Measurements from ENCODE around the gene PLXNA1. TPM values are rescaled to one million over a fixed set of nuclear protein-coding genes. Genes with fewer than 3 reads are reported as not detected.

PLXNA1 gene
- total RNA-seq, 4 donors from 2014 or later, result 20.8 to 56.7 (median 27.7) TPM

DNA sequence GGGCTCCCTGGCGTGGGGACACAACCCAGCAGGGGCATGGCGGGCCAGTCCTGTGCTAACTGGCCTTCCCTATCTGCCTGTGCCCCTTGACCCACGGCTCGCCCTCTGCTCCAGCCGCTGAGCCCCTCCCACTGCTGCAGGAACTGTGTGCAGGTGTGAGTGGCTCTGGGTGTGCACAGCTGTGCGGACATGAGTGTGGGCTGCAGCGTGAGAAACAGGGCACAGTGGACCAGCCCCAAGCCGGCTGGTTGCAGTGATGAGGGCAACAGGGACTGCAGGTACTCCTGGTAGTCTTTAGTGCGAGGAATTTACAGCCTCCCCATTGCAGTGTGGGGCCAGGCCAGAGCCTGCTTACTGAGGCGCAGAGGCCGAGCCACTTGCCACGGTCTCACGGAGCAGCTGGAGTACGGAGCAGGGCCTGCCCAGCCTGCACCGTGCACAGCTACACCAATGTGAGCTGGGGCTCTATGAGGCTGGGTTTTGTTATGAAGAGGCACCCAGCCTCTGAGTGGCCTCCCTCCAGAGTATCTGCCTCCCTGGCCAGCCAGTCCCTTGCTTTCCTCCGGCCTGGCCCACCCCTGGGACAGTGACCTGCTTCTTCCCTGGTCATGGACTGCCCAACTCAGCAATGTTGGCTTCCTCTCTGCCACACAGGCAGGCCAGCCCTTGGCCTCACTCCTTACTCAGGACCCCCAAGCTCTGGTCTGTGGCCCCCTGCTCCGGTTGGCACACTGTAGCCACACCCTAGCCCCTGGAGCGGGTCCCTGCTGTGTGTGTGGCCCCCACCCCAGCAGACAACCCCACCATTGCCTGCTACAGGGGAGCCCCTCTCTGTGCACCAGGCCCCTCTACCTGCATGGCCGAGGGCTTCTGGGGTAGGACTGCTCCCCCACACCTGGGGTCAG lies 47.8 kb downstream of the PLXNA1 start:
- in situ Hi-C loops (cut with MboI; ENCODE audit: low pct_ligation_motif_present in 1 of 4, low pct_unique_long_range_greater_than_20kb in 1 of 4, low sequenced_read_pairs in 3 of 4), result no loop called here
- DNase-seq, result no peak

DNA sequence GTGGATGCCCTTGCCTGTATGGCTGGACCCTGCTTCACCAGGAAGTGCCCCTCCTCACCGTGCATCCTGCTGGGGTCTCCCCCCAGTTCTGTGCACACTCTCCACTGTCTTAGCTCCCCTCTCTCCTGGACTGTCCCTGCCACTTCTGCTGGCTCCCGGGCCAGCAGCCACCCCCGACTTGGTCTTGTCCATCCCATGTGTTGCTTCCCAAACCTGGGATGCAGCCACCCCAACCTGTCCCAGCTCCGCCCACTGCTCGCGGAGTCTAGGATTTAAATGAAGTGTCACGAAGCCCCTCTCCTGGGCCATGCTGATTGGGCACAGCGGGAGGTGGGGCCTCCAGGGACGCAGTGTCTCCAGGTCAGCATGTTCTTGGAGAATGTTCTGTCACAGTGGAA lies 48.5 kb downstream of the PLXNA1 start:
- H3K27ac ChIP-seq, result no peak overlapping the region
- TF ChIP-seq, protein P1, sequence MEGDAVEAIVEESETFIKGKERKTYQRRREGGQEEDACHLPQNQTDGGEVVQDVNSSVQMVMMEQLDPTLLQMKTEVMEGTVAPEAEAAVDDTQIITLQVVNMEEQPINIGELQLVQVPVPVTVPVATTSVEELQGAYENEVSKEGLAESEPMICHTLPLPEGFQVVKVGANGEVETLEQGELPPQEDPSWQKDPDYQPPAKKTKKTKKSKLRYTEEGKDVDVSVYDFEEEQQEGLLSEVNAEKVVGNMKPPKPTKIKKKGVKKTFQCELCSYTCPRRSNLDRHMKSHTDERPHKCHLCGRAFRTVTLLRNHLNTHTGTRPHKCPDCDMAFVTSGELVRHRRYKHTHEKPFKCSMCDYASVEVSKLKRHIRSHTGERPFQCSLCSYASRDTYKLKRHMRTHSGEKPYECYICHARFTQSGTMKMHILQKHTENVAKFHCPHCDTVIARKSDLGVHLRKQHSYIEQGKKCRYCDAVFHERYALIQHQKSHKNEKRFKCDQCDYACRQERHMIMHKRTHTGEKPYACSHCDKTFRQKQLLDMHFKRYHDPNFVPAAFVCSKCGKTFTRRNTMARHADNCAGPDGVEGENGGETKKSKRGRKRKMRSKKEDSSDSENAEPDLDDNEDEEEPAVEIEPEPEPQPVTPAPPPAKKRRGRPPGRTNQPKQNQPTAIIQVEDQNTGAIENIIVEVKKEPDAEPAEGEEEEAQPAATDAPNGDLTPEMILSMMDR (IDR thresholded peaks at IDR 0.05), result no peak
- TF ChIP-seq POLR2A (IDR thresholded peaks at IDR 0.05) (no peak), EP300 (IDR thresholded peaks at IDR 0.05; ENCODE audit: low read depth) (no peak), POLR2AphosphoS5 (IDR thresholded peaks at IDR 0.05) (no peak)
- no peaks in the 10 kb centered on the region for H3K27me3 ChIP-seq
- in situ Hi-C loops (cut with MboI; ENCODE audit: low pct_ligation_motif_present in 1 of 4, low pct_unique_long_range_greater_than_20kb in 1 of 4, low sequenced_read_pairs in 3 of 4), result no loop called here
- H3K9me3 ChIP-seq, result no peaks in the 10 kb centered on the region
- no peak overlapping the region for H3K4me3 ChIP-seq
- intact Hi-C loops (cut with DNase I; ENCODE audit: low total_unique reads), result no loop called here
- H3K36me3 ChIP-seq, result peaks cover 0 to 7% (median 0%) of the 10 kb centered on the region in 4 donors
- WGBS, 2 donors (ENCODE audit: low coverage in 1 of 2), result 92% methylated on average over 9 of the region's 9 CpGs; no CpG with 5 or more reads in 1 of the 2 donors
- no peak for DNase-seq
- H3K4me1 ChIP-seq, result peaks cover 6 to 22% (median 18%) of the 10 kb centered on the region in 4 donors

More for the DNA sequence above, 47.8 kb downstream of the PLXNA1 start:
- H3K4me1 ChIP-seq, result peaks cover 4 to 15% (median 12%) of the 10 kb centered on the region in 4 donors
- H3K27ac ChIP-seq, result no peak overlapping the region
- TF ChIP-seq POLR2AphosphoS5 (IDR thresholded peaks at IDR 0.05) (no peak), POLR2A (IDR thresholded peaks at IDR 0.05) (no peak), EP300 (IDR thresholded peaks at IDR 0.05; ENCODE audit: low read depth) (no peak)
- TF ChIP-seq, protein P1 (IDR thresholded peaks at IDR 0.05), result no peak
- intact Hi-C loops (cut with DNase I; ENCODE audit: low total_unique reads), result no loop called here
- H3K27me3 ChIP-seq, result no peaks in the 10 kb centered on the region
- H3K36me3 ChIP-seq, result peaks cover 0 to 7% (median 0%) of the 10 kb centered on the region in 4 donors
- H3K4me3 ChIP-seq, result no peak overlapping the region
- H3K9me3 ChIP-seq, result no peaks in the 10 kb centered on the region
- WGBS, 2 donors (ENCODE audit: low coverage in 1 of 2), result 86% methylated on average over 19 of the region's 19 CpGs; no CpG with 5 or more reads in 1 of the 2 donors

DNA sequence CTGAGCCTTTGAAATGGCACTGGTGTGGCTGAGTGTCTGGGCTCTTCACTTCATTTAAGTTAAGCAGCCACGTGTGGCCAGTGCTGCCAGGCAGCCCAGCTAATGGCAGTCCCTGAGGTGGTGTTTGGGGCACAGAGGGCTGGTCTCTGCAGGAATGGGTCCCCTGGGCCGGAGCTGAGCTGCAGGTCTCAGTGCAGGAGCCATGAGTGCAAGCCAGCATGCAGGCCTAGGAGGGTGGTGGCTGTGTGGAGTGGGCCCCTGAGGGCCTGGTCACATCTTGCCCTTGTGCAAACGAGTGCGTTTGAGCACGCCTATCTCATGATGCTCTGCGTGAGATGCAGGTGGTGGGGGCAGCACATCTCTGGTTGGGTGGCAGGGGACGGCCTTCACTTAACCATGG lies 48.9 kb downstream of the PLXNA1 start:
- Histone ChIP-seq H3K27me3 (no peaks in the 10 kb centered on the region), H3K4me3 (no peak overlapping the region), H3K36me3 (peaks cover 0 to 7% (median 0%) of the 10 kb centered on the region in 4 donors), H3K27ac (no peak overlapping the region), H3K9me3 (no peaks in the 10 kb centered on the region), H3K4me1 (peaks cover 10 to 26% (median 23%) of the 10 kb centered on the region in 4 donors)
- 97% methylated on average over 7 of the region's 7 CpGs; no CpG with 5 or more reads in 1 of the 2 donors for WGBS, 2 donors (ENCODE audit: low coverage in 1 of 2)
- DNase-seq, result no peak
- intact Hi-C loops (cut with DNase I; ENCODE audit: low total_unique reads) (no loop called here), in situ Hi-C loops (cut with MboI; ENCODE audit: low pct_ligation_motif_present in 1 of 4, low pct_unique_long_range_greater_than_20kb in 1 of 4, low sequenced_read_pairs in 3 of 4) (no loop called here)
- TF ChIP-seq POLR2A (IDR thresholded peaks at IDR 0.05) (no peak), POLR2AphosphoS5 (IDR thresholded peaks at IDR 0.05) (no peak), EP300 (IDR thresholded peaks at IDR 0.05; ENCODE audit: low read depth) (no peak)
- TF ChIP-seq, protein P1 (IDR thresholded peaks at IDR 0.05), result no peak

DNA sequence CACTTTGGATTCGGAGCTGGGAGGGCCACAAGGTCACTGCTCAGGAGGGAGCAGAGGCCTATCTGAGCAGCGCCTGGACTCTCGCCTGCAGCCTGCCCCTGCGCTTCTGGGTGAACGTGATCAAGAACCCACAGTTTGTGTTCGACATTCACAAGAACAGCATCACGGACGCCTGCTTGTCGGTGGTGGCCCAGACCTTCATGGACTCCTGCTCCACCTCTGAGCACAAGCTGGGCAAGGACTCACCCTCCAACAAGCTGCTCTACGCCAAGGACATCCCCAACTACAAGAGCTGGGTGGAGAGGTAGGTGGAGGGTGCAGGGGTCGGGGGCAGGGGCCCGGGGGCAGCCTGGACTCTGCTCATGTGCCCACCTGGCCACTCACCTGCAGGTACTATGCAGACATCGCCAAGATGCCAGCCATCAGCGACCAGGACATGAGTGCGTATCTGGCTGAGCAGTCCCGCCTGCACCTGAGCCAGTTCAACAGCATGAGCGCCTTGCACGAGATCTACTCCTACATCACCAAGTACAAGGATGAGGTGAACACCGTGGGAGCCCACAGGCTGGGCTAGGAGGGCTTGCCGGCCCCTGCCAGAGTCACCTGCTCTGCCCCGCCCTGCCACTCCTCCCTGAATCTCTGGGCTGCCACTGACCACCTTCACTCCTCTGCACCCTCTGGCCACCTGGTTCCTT lies 49.5 kb downstream of the PLXNA1 start:
- intact Hi-C loops (cut with DNase I; ENCODE audit: low total_unique reads), result no loop called here
- no peak for DNase-seq
- Histone ChIP-seq H3K4me1 (peaks cover 13 to 30% (median 28%) of the 10 kb centered on the region in 4 donors), H3K4me3 (no peak overlapping the region), H3K27me3 (no peaks in the 10 kb centered on the region), H3K9me3 (no peaks in the 10 kb centered on the region), H3K36me3 (peaks cover 0 to 7% (median 0%) of the 10 kb centered on the region in 4 donors), H3K27ac (no peak overlapping the region)
- in situ Hi-C loops (cut with MboI; ENCODE audit: low pct_ligation_motif_present in 1 of 4, low pct_unique_long_range_greater_than_20kb in 1 of 4, low sequenced_read_pairs in 3 of 4), result no loop called here
- WGBS, 2 donors (ENCODE audit: low coverage in 1 of 2), result 90% methylated on average over 21 of the region's 21 CpGs; no CpG with 5 or more reads in 1 of the 2 donors
- no peak for TF ChIP-seq POLR2A (IDR thresholded peaks at IDR 0.05)
- no peak for TF ChIP-seq EP300 (IDR thresholded peaks at IDR 0.05; ENCODE audit: low read depth)
- TF ChIP-seq, protein P1 (IDR thresholded peaks at IDR 0.05), result no peak
- no peak for TF ChIP-seq POLR2AphosphoS5 (IDR thresholded peaks at IDR 0.05)

Data from transverse colon (tissue), 4 donors.